MM.1S (cell line): ENCODE results near the gene ZBTB22.

ENCODE experiments used
- CTCF ChIP-seq: fragments of 300-600 bp; sonication (generic); IDR thresholded peaks from 2 replicates; pipeline ENCODE4 v1.5.1; 2016; ENCODE audit warnings: antibody characterized with exemption, low read length, mixed read lengths
- EZH2 ChIP-seq: fragments of 300-600 bp; sonication (generic); optimal IDR thresholded peaks from 2 replicates; pipeline ENCODE3; 2017; ENCODE audit warnings: low read depth, mild to moderate bottlenecking, antibody characterized with exemption, low read length, mixed read lengths

- no peak for TF ChIP-seq CTCF
- no peak for TF ChIP-seq EZH2
These were observed 38.8 kb upstream of the ZBTB22 start for GRCh38 chr6:33356295-33356694.
